Stimulated activated CD4-positive, alpha-beta T cell treated with anti-CD3 and anti-CD28 coated beads, Interleukin-12 subunit alpha, Interleukin-12 subunit beta, amount 100 ng/mL, for 24 hours (primary cell): ENCODE data around the gene RBCK1.
"Not testable (repeated sequence)": the region's sequence is repeated elsewhere in the genome, so short reads cannot be mapped to it uniquely, and the experiment has no call there.

Source experiments
- DNase-seq, 2 experiments: peaks; one replicate each; pipeline ENCODE4 v3.0.0-alpha.2; 2020; ENCODE audit warnings: low read depth in 2 of 2

Gene RBCK1

DNA sequence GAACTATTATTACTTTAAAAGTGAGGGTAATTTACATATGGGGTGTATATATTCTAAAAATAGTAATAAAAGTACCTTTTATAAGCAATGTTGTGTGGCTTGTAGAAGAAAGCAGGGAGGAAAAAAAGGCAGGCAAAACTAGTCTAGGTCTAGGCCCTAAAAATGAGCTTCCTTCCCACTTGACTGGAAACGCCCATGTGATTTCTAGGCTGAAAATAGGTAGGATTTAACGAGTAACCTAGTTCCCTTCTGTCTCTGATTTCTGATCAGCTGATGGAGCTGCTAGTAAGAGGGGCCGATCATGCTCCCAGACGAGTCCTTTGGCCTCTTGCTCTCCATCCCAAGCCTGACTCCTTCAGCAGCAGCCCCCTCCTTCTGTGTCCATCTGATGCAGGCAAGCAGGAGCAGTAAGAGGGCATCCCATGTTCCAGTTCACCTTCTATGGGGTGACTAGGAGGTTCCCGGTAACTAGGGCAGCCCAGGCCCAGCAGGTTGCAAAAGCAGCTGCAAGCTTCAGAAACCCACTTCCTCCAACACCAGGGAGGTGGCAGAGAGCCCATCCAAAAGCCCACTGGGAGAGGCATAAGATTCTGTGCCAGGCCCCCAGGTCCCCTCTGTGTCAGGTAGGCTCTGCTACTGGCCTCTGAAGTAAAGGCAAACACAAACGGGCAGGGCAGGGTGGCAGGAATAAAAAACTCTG is 29.8 kb downstream of the RBCK1 start:
- DNase-seq: no peak

GRCh38 chr20:438571-439469 is 30.7 kb downstream of the RBCK1 start:
- DNase-seq: no peak

GRCh38 chr20:440148-440547 is 32.0 kb downstream of the RBCK1 start:
- no peak for DNase-seq

- DNase-seq: no peak
These were observed 32.5 kb downstream of the RBCK1 start for GRCh38 chr20:440636-441035.

DNA sequence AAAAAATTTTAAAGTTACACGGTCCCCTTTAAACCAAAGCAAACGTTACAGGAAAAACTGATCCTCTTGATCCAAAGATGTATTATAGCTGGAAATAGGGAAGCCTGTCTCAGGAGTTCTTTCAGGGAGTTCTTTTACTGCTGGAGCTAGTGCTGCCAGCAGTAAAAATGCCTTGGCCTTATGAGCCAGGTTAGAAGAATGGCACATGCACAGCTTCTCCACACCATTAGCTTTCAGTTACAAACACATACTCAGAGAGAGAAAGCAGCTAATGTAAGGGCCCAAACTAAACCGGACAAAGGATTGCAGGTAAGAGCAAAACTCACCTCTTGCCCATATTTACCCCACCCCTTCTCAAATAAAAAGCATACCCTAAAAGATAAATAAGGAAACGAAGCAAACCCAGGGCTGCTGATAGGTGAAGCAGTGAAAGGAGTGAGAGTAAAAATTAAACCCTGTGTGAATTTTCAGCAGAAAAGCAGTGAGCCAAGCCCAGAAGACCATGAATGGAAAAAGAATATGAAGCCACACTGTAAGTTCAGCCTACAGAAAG is 35.2 kb downstream of the RBCK1 start:
- no peak for DNase-seq

- DNase-seq: no peak
These were observed 36.0 kb downstream of the RBCK1 start for GRCh38 chr20:444117-444516.

- no peak for DNase-seq
These were observed 36.8 kb downstream of the RBCK1 start for GRCh38 chr20:444862-445426.

DNA sequence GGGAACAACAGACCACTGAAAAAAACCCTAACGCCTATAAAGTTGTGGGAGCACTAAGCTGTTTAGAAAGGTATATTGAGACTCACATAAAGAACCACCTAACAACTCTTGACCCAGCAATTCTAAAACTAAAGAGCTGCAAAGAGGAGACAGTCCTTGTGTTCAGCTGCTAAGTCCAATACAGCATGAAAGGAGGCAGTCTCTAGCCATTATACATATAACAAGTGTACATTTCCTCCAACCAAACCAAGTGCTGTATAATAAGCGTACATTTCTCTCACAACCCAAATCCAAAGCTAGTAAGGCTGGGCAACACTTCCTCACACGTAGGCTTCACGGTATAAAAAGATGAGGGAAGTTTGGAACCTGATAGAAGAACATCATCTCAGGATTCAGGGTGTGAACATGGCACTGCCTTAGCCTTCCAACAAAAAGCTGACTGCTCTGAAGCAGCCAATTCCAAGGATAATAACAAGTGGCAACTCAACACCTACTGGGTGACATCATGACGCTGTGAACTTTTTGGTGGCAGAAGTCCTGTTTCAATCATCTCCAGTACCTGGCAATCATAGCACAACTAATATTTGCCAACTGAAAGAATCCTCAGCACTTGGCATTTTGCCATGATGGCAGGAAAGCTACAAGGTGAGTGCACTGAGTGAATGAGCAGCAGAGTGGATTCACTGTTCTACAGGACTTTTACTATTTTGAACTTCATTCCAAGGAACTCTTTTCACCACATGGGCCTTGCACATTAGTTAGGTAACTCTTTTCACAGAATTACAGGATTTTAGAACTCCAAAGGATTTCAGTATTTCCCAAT is 37.6 kb downstream of the RBCK1 start:
- no peak for DNase-seq

DNA sequence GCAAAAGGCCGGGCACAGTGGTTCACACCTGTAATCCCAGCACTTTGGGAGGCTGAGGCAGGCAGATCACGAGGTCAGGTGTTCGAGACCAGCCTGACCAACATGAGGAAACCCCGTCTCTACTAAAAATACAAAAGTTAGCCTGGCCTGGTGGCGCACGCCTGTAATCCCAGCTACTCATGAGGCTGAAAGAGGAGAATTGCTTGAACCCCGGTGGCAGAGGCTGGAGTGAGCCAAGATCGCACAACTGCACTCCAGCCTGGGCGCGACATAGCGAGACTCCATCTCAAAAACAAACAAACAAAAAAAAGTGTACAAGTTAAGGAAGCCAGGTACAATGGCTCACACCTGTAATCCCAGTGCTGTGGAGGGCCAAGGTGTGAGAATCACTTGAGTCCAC is 43.9 kb downstream of the RBCK1 start:
- not testable (repeated sequence) for DNase-seq

- DNase-seq: no peak
These were observed 46.9 kb downstream of the RBCK1 start for GRCh38 chr20:454951-455350.

DNA sequence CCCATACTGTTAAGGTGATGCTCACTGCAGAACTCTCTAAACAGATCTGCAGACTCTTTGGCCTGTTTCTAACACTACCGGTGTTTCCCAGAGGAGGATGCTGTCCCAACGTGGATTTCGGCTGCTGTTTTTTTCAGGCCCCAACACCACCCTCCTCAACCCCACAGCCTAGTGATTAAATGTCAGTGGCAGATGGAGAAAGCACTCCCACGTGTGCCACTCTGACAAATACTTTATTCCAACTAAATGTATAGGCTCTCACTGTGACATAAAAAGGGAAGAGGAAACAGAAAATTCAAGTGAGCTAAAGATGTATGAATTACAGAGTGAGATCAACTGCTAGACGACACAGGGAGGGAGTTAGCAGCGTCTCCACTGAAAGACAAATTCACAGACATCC is 50.7 kb downstream of the RBCK1 start:
- DNase-seq: no peak

- DNase-seq: no peak
These were observed 52.1 kb downstream of the RBCK1 start for GRCh38 chr20:460180-460579.

DNA sequence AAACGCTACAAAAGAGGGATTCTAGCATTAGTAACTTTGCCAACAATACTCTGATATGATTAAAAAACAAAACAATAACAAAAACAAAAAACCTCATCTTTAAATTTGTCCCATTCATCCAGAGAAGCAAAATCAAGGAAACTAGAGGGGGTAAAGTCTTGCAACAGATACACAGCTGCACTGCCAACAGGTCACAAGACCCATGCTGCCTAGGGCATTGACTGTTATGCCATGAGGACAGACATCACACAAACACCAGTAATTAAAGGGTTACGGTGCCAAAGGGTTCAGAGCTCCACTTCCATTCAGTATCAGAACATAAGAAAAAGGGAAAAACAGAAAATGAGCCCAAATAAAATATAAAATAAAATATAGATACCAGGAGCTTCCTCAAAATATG is 52.6 kb downstream of the RBCK1 start:
- DNase-seq: no peak

- peak; percentile 21 to 41 for DNase-seq
These were observed 53.4 kb downstream of the RBCK1 start for GRCh38 chr20:461254-462198.

GRCh38 chr20:462199-462991 is 54.3 kb downstream of the RBCK1 start, which contains the start of gene TBC1D20:
TSS of gene TBC1D20 (minus strand) at chr20:462533. CDS start at chr20:462405, 128 bp downstream.
- DNase-seq: peak; percentile 70 to 72

DNA sequence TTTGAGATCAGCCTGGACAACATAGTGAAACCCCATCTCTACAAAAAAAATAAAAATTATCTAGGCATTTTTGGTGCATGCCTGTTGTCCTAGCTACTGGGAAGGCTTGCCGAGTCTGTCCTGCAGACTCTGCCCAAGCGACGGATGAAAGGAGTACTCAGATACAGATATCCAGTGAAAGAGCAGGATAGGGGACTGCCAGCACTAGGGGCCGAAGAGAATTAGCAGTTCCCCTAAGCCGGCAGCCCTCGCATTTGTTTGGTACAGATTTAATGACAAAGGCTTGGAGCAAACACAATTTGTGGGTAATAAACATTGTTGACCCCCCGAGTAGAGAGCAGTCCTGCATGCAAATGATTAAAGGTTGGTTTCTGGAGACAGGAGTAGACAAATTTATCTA is 59.7 kb downstream of the RBCK1 start:
- no peak for DNase-seq

- no peak for DNase-seq
These were observed 61.8 kb downstream of the RBCK1 start for GRCh38 chr20:469746-470490.

GRCh38 chr20:472137-472846 is 64.2 kb downstream of the RBCK1 start:
- no peak for DNase-seq
